H1 (cell line): ENCODE measurements around the gene TNS3. TPM values are rescaled to one million over a fixed set of nuclear protein-coding genes. Genes with fewer than 3 reads are reported as not detected.

Source experiments
- CTCF ChIA-PET: fragments of 300-600 bp; sonication (Branson Sonifier 250); formaldehyde crosslinking; loops from one replicate; lab custom pipeline; 2021; ENCODE audit not compliant: partially characterized antibody; lab: Charles Lee
- POLR2A ChIA-PET: fragments of 300-600 bp; sonication (Branson Sonifier 250); formaldehyde crosslinking; loops from one replicate; lab custom pipeline; 2021; ENCODE audit warnings: inconsistent platforms; ENCODE audit not compliant: partially characterized antibody; lab: Charles Lee
- DNase-seq, 2 experiments: peaks; one replicate each; pipeline versions ENCODE4 v3.0.0 to v3.0.0-alpha.2; 2010 to 2022; ENCODE audit warnings: low spot score in 2 of 2, low read depth in 1 of 2, mixed read lengths in 1 of 2
- FAIRE-seq: peaks from 2 replicates; lab custom pipeline; 2011; peaks lifted over from hg19 to GRCh38; lab: Jason Lieb, UNC
- H2AFZ ChIP-seq: 2 replicates; pipeline ENCODE4 v1.8.1; 2012; ENCODE audit warnings: low read length, inconsistent platforms
- H2AK5ac ChIP-seq: 2 replicates; pipeline ENCODE4 v1.6.1; 2013; ENCODE audit warnings: low read depth, low read length
- H2BK120ac ChIP-seq: replicated peaks from 2 replicates; pipeline ENCODE3; 2013; ENCODE audit warnings: low read depth, low read length, inconsistent platforms
- H2BK12ac ChIP-seq: 2 replicates; pipeline ENCODE4 v1.6.1; 2013; ENCODE audit warnings: low read depth, low read length
- H2BK15ac ChIP-seq: 2 replicates; pipeline ENCODE4 v1.6.1; 2013; ENCODE audit warnings: low read length
- H2BK20ac ChIP-seq: 2 replicates; pipeline ENCODE4 v1.6.1; 2013; ENCODE audit warnings: low read length
- H2BK5ac ChIP-seq: 2 replicates; pipeline ENCODE4 v1.6.1; 2013; ENCODE audit warnings: low read depth, low read length
- H3K14ac ChIP-seq: 2 replicates; pipeline ENCODE4 v1.6.1; 2013; ENCODE audit warnings: inconsistent platforms; ENCODE audit not compliant: insufficient read length
- H3K18ac ChIP-seq: 2 replicates; pipeline ENCODE4 v1.6.1; 2013; ENCODE audit warnings: low read length; ENCODE audit errors: extremely low read depth
- H3K23ac ChIP-seq: 2 replicates; pipeline ENCODE4 v1.6.1; 2013; ENCODE audit warnings: inconsistent platforms; ENCODE audit not compliant: insufficient read length
- H3K23me2 ChIP-seq: 2 replicates; pipeline ENCODE4 v1.6.1; 2013; ENCODE audit warnings: low read depth, low read length
- H3K27ac ChIP-seq: 2 replicates; pipeline ENCODE4 v1.6.1; 2011; ENCODE audit warnings: low read depth, low read length, inconsistent platforms
- H3K27me3 ChIP-seq, 4 experiments: replicated peaks in 1 of 4; 1 replicate in 1 of 4; 2 replicates in 3 of 4; pipeline versions ENCODE4 v1.6.1 to v1.8.1; 2011 to 2013; ENCODE audit warnings: low read length in 3 of 4, mild to moderate bottlenecking in 3 of 4, inconsistent platforms in 2 of 4, mixed read lengths in 2 of 4, moderate library complexity in 1 of 4; ENCODE audit not compliant: control insufficient read depth in 3 of 4, insufficient read depth in 3 of 4; ENCODE audit errors: extremely low read depth in 1 of 4
- H3K36me3 ChIP-seq, 4 experiments: 2 replicates each; pipeline versions ENCODE4 v1.6.1 to v1.8.1; 2011 to 2013; ENCODE audit warnings: mild to moderate bottlenecking in 4 of 4, low read length in 3 of 4, moderate library complexity in 2 of 4, control low read depth in 1 of 4, inconsistent platforms in 1 of 4; ENCODE audit not compliant: insufficient read depth in 4 of 4, control insufficient read depth in 2 of 4
- H3K4ac ChIP-seq: replicated peaks from 2 replicates; pipeline ENCODE3; 2013; ENCODE audit warnings: low read length, low read depth, mixed read lengths, inconsistent platforms; ENCODE audit not compliant: insufficient read length
- H3K4me1 ChIP-seq, 4 experiments: replicated peaks in 1 of 4; 1 replicate in 1 of 4; 2 replicates in 3 of 4; pipeline versions ENCODE4 v1.6.1 to v1.8.1; 2011 to 2013; ENCODE audit warnings: low read length in 3 of 4, inconsistent platforms in 2 of 4, mixed read lengths in 1 of 4; ENCODE audit not compliant: insufficient read depth in 4 of 4, control insufficient read depth in 3 of 4
- H3K4me2 ChIP-seq, 2 experiments: 2 replicates each; pipeline versions ENCODE4 v1.6.1 to v1.8.1; 2011 to 2013; ENCODE audit warnings: low read depth in 2 of 2, low read length in 2 of 2, control low read depth in 1 of 2, inconsistent platforms in 1 of 2, mild to moderate bottlenecking in 1 of 2; ENCODE audit not compliant: insufficient read depth in 1 of 2
- H3K4me3 ChIP-seq, 4 experiments: fragments of 200-600, 300-600 bp in 1 of 4; sonication (generic), shearing (Covaris generic), sonication (Bioruptor Twin) in 1 of 4; 2 replicates each; pipeline versions ENCODE4 v1.5.1 to v1.8.1; 2011 to 2016; ENCODE audit warnings: low read length in 4 of 4, low read depth in 3 of 4, control low read depth in 2 of 4, inconsistent platforms in 2 of 4, mild to moderate bottlenecking in 2 of 4, mixed read lengths in 1 of 4, moderate library complexity in 1 of 4; ENCODE audit not compliant: insufficient read depth in 2 of 4; ENCODE audit errors: extremely low read depth in 1 of 4
- H3K56ac ChIP-seq: replicated peaks from 2 replicates; pipeline ENCODE3; 2013; ENCODE audit warnings: low read depth, mild to moderate bottlenecking, mixed read lengths, low read length, inconsistent platforms; ENCODE audit not compliant: insufficient read length
- H3K79me1 ChIP-seq: 2 replicates; pipeline ENCODE4 v1.6.1; 2013; ENCODE audit warnings: low read depth, low read length, control low read depth
- H3K79me2 ChIP-seq, 2 experiments: 2 replicates each; pipeline versions ENCODE4 v1.6.1 to v1.8.1; 2012 to 2013; ENCODE audit warnings: low read length in 2 of 2, mild to moderate bottlenecking in 2 of 2, inconsistent platforms in 1 of 2; ENCODE audit not compliant: insufficient read depth in 2 of 2, control insufficient read depth in 1 of 2
- H3K9ac ChIP-seq, 4 experiments: replicated peaks in 1 of 4; 1 replicate in 1 of 4; 2 replicates in 3 of 4; pipeline versions ENCODE4 v1.6.1 to v1.8.1; 2011 to 2013; ENCODE audit warnings: low read depth in 3 of 4, low read length in 3 of 4, control low read depth in 2 of 4, mild to moderate bottlenecking in 2 of 4, moderate library complexity in 2 of 4, inconsistent platforms in 1 of 4; ENCODE audit errors: extremely low read depth in 1 of 4
- H3K9me3 ChIP-seq, 2 experiments: 2 replicates each; pipeline versions ENCODE4 v1.6.1 to v1.8.1; 2012 to 2013; ENCODE audit warnings: mild to moderate bottlenecking in 2 of 2, moderate library complexity in 2 of 2, control low read depth in 1 of 2, inconsistent platforms in 1 of 2, low read depth in 1 of 2, low read length in 1 of 2, mixed read lengths in 1 of 2; ENCODE audit not compliant: insufficient read depth in 2 of 2
- H4K20me1 ChIP-seq, 2 experiments: replicated peaks in 1 of 2; 2 replicates each; pipeline versions ENCODE3 to v1.8.1; 2011 to 2013; ENCODE audit warnings: inconsistent platforms in 2 of 2, low read length in 2 of 2, mild to moderate bottlenecking in 1 of 2; ENCODE audit not compliant: insufficient read depth in 2 of 2, control insufficient read depth in 1 of 2
- H4K5ac ChIP-seq: 2 replicates; pipeline ENCODE4 v1.6.1; 2013; ENCODE audit warnings: low read length, low read depth, mixed read lengths, inconsistent platforms; ENCODE audit not compliant: insufficient read length
- H4K8ac ChIP-seq: 2 replicates; pipeline ENCODE4 v1.8.0; 2013; ENCODE audit warnings: mild to moderate bottlenecking, moderate library complexity, low read length, inconsistent platforms; ENCODE audit not compliant: insufficient read depth; ENCODE audit errors: extremely low read depth
- H4K91ac ChIP-seq: replicated peaks from 2 replicates; pipeline ENCODE3; 2013; ENCODE audit warnings: low read length, mixed read lengths, inconsistent platforms; ENCODE audit not compliant: insufficient read length
- ASH2L ChIP-seq: fragments of 200-600, 300-600 bp; sonication (generic); IDR thresholded peaks from one replicate; pipeline ENCODE4 v1.7.1; 2017; ENCODE audit warnings: low read length
- CTBP2 ChIP-seq: IDR thresholded peaks from 2 replicates; pipeline ENCODE4 v1.7.0; 2011; ENCODE audit warnings: borderline replicate concordance, mild to moderate bottlenecking, moderate library complexity, mixed read lengths, low read length; ENCODE audit not compliant: insufficient read depth, insufficient read length
- EP300 ChIP-seq, 2 experiments: IDR thresholded peaks; 1 replicate in 1 of 2; 2 replicates in 1 of 2; pipeline ENCODE4 v1.6.1; 2011 to 2012; ENCODE audit warnings: low read depth in 2 of 2, low read length in 2 of 2, mild to moderate bottlenecking in 2 of 2, borderline replicate concordance in 1 of 2, inconsistent platforms in 1 of 2, moderate library complexity in 1 of 2
- POLR2AphosphoS5 ChIP-seq: IDR thresholded peaks from 2 replicates; pipeline ENCODE4 v1.6.1; 2011; ENCODE audit warnings: low read depth, low read length
- RAD21 ChIP-seq, 2 experiments: IDR thresholded peaks in 1 of 2; conservative IDR thresholded peaks in 1 of 2; 2 replicates each; pipeline ENCODE4 v1.6.1; 2011; ENCODE audit warnings: low read depth in 2 of 2, low read length in 2 of 2, improper control_type of control experiment in 1 of 2, inconsistent platforms in 1 of 2, mild to moderate bottlenecking in 1 of 2, moderate library complexity in 1 of 2
- RBBP5 ChIP-seq: IDR thresholded peaks from 2 replicates; pipeline ENCODE4 v1.7.1; 2012; ENCODE audit warnings: low read depth, mild to moderate bottlenecking, inconsistent platforms, low read length, moderate library complexity, borderline replicate concordance
- SP2 ChIP-seq: IDR thresholded peaks from 2 replicates; pipeline ENCODE4 v1.6.1; 2012; ENCODE audit warnings: mild to moderate bottlenecking, low read length, inconsistent platforms
- TAF1 ChIP-seq: IDR thresholded peaks from 2 replicates; pipeline ENCODE4 v1.6.1; 2011; ENCODE audit warnings: mild to moderate bottlenecking, low read depth, low read length
- TBP ChIP-seq: IDR thresholded peaks from 2 replicates; pipeline ENCODE4 v1.6.1; 2011; ENCODE audit warnings: low read depth, low read length, improper control_type of control experiment
- WGBS, 2 experiments: shearing (Covaris generic) in 1 of 2; methylation state at CpG; one replicate each; pipeline versions ENCODE4 v1.1.6 to v1.1.7; 2013 to 2015; ENCODE audit warnings: low lambda C conversion rate in 2 of 2, mixed read lengths in 2 of 2, inconsistent platforms in 1 of 2, low coverage in 1 of 2, missing lambda C conversion rate in 1 of 2; ENCODE audit not compliant: insufficient replicate concordance in 2 of 2, insufficient coverage in 1 of 2, insufficient read length in 1 of 2; ENCODE audit errors: extremely low coverage in 1 of 2, missing lambda C conversion rate in 1 of 2; 5-methylcytosine and 5-hydroxymethylcytosine counted together
- polyA plus RNA-seq, 7 experiments: library from polyadenylated mRNA; depleted of rRNA in 3 of 7; stranded (reverse) in 5 of 7; unstranded in 2 of 7; fragments of >200 nt in 5 of 7; fragments of 200-250 nt in 2 of 7; gene quantifications; 1 replicate in 5 of 7; 2 replicates in 1 of 7; 4 replicates in 1 of 7; pipeline versions ENCODE4 v1.2.1 to v1.2.3, GENCODE V29; 2011 to 2013; ENCODE audit warnings: missing spikeins in 2 of 7, mixed read lengths in 2 of 7
- total RNA-seq: library from RNA; stranded (reverse); fragmentation: NEBNext Ultra II Directional; extraction: Animal tissue kit (Norgen Biotek cat#: 25700); gene quantifications from 2 replicates; pipeline ENCODE4 v1.2.1, GENCODE V29; 2021
- TF ChIP-seq, protein P1 (sequence below): IDR thresholded peaks from 2 replicates; pipeline ENCODE4 v1.6.1; 2012; ENCODE audit warnings: inconsistent platforms

Gene TNS3
- total and polyA plus RNA-seq, 2 of the 8 experiments (the other 6 are each of a cell fraction or from before 2014, with no cell fraction given): 11.9 to 24.2 TPM

DNA sequence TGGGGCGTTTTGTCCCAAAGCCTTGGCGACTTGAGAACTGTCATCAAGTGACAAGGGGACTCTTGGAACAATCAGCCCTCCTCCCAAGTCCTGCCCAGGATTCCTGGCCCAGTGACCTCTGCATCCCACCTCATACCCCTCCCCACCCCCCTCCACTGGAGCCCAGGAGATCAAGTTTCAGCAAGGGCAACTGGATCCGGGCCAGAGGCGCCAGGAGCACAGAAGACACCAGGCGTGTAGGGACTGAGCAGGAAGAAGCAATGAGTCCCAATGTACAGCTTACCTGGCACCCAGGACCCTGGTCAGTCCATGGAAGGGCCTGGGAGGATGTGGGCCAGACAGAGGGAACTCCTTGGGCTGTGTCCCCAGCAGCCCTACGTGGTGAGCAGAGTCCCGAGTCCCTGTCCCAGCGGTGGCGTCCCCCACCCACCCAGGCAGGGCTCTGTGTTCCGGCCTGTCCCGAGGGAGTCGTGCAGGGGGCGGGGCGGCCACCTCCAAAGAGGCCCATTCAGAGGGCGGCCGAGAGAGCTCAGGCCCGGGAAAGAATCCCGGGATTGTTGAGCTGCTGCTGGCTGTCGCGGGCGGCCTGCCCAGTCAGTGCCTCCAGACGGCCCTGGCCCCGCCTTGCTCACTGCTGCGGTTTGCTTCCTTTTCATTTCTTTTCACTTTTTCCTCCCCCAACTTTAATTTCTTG is 254.1 kb downstream of the TNS3 start:
- CTCF ChIA-PET: interaction anchor here (0.6 to 5.1 kb wide), 5 partner anchors 9 to 52 kb away, joined by 3 to 26 read pairs (median 3); no protein-coding TSS in a partner anchor
- Histone ChIP-seq H3K9ac (peak overlapping the region; percentile 47 to 79 (median 59)), H3K23me2 (no peaks in the 10 kb centered on the region), H3K56ac (no peak overlapping the region), H2BK5ac (peak overlapping the region; percentile 92; the same call in 1 of the 2 replicates), H2BK12ac (peak overlapping the region; percentile 86; the same call in 1 of the 2 replicates), H3K27me3 (no peaks in the 10 kb centered on the region), H3K14ac (no peak overlapping the region), H2BK120ac (no peak overlapping the region), H4K91ac (peak overlapping the region; percentile 72), H3K4me2 (peak overlapping the region; percentile 63 to 98), H2AFZ (peak overlapping the region; percentile 77; the same call in 1 of the 2 replicates), H2BK20ac (peak overlapping the region; percentile 98; the same call in 1 of the 2 replicates), H3K4me3 (peak overlapping the region; percentile 20 to 57 (median 46); a peak in 7 of 8 replicates), H3K9me3 (no peaks in the 10 kb centered on the region), H3K79me1 (no peaks in the 10 kb centered on the region), H3K27ac (peak overlapping the region; percentile 79; the same call in 1 of the 2 replicates), H4K20me1 (no peaks in the 10 kb centered on the region), H2AK5ac (no peak overlapping the region), H3K23ac (no peak overlapping the region), H3K18ac (peak overlapping the region; percentile 66), H2BK15ac (no peak overlapping the region), H4K5ac (peak overlapping the region; percentile 46), H3K4ac (no peak overlapping the region), H3K36me3 (no peaks in the 10 kb centered on the region), H4K8ac (peak overlapping the region; percentile 72; the same call in 1 of the 2 replicates), H3K79me2 (no peaks in the 10 kb centered on the region), H3K4me1 (peaks cover 23 to 44% (median 30%) of the 10 kb centered on the region in 4 experiments)
- POLR2A ChIA-PET: interaction anchor here (0.8 to 1.7 kb wide), 5 partner anchors 8 to 27 kb away, joined by 3 to 4 read pairs (median 4); no protein-coding TSS in a partner anchor
- no peak for FAIRE-seq
- DNase-seq: peak; percentile 36 to 85
- WGBS, 2 experiments: 4% methylated on average over 22 of the region's 24 CpGs; no CpG with 5 or more reads in 1 of the 2 experiments
- TF ChIP-seq EP300 (IDR thresholded peaks at IDR 0.05; ENCODE audit: borderline replicate concordance in 1 of 2, low read depth in 2 of 2, low read length in 2 of 2) (no peak), SP2 (no peak), RBBP5 (peak; percentile 97; the same call in 1 of the 2 replicates), CTBP2 (peak; percentile 3), POLR2AphosphoS5 (peak; percentile 79), ASH2L (peak; percentile 83), RAD21 (IDR thresholded peaks at IDR 0.05 in 1 of 2, conservative IDR thresholded peaks at IDR 0.05 in 1 of 2; ENCODE audit: low read depth in 2 of 2, low read length in 2 of 2) (peak in 1 of 2 experiments; percentile 5; a peak in 1 of 4 replicates), TAF1 (peak; percentile 76), TBP (peak; percentile 60; the same call in 1 of the 2 replicates)
- TF ChIP-seq, protein P1, sequence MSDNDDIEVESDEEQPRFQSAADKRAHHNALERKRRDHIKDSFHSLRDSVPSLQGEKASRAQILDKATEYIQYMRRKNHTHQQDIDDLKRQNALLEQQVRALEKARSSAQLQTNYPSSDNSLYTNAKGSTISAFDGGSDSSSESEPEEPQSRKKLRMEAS: peak; percentile 16; the same call in 1 of the 2 replicates
